NCI-H1092 (cell line): ENCODE results near the gene RHOXF1.
"Not testable (repeated sequence)": the region's sequence is repeated elsewhere in the genome, so short reads cannot be mapped to it uniquely, and the experiment has no call there.

Experiments
- DNase-seq: peaks from one replicate; lab custom pipeline; 2025; lab: John Stamatoyannopoulos, UW

RHOXF1 gene

GRCh38 chrX:120085553-120086185 lies 30.0 kb downstream of the RHOXF1 start:
- DNase-seq = not testable (repeated sequence)

GRCh38 chrX:120077590-120077989 lies 38.1 kb downstream of the RHOXF1 start, which contains the start of gene RHOXF2B:
TSS of gene RHOXF2B (minus strand) at chrX:120077690. CDS start at chrX:120077552, 138 bp downstream.
- not testable (repeated sequence) for DNase-seq

GRCh38 chrX:120066169-120066568 lies 49.5 kb downstream of the RHOXF1 start:
- DNase-seq = not testable (repeated sequence)
